Gastroesophageal sphincter (tissue), 3 donors: ENCODE data around the gene SRF.

Experiments used
- CTCF ChIP-seq, 4 experiments: fragments of 200-600 bp in 2 of 4; fragments of 450-650 bp in 2 of 4; sonication (generic) in 1 of 4; IDR thresholded peaks; one replicate each; pipeline ENCODE4 v1.5.1; 2017 to 2019; ENCODE audit warnings: antibody characterized with exemption in 4 of 4, mild to moderate bottlenecking in 2 of 4, moderate library complexity in 2 of 4
- POLR2A ChIP-seq, 2 donors: fragments of 450-650 bp; IDR thresholded peaks; one replicate each; pipeline ENCODE4 v1.6.1; 2017; ENCODE audit warnings: antibody characterized with exemption in 2 of 2, mild to moderate bottlenecking in 2 of 2, moderate library complexity in 1 of 2

DNA sequence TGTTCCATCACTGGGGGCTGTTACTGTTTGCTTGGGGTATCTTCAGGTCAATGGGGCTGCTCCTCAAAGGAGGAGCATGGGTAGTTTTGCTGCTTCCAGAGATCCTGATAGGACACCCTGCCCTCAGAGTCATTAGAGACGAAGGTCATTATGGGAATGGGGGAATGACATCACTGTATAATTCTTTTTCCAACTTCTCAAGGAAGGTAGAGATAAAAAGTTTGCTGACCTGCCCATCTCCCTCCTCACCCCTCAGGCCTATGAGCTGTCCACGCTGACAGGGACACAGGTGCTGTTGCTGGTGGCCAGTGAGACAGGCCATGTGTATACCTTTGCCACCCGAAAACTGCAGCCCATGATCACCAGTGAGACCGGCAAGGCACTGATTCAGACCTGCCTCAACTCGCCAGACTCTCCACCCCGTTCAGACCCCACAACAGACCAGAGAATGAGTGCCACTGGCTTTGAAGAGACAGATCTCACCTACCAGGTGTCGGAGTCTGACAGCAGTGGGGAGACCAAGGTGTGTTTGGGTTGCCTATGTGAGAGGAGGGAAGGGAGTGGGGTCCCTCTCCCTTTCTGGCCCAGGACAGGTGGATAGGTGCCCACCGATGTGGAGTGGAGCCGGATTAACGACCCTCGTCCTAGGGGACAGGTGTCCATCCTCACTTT lies 2.7 kb downstream of the SRF start:
- TF ChIP-seq CTCF (IDR thresholded peaks at IDR 0.05), result no peak
- no peak for TF ChIP-seq POLR2A (IDR thresholded peaks at IDR 0.05)
